Measurements from ENCODE around the gene CYP46A1. TPM values are rescaled to one million over a fixed set of nuclear protein-coding genes. Genes with fewer than 3 reads are reported as not detected.

The CYP46A1 gene
- total and polyA plus RNA-seq, 2 donors from 2014 or later: 0.82 to 2.5 TPM

- Histone ChIP-seq H3K4me1 (ENCODE audit: control insufficient read depth in 2 of 3, insufficient read depth in 2 of 3, low read depth in 1 of 3, low read length in 3 of 3) (peaks cover 0 to 8% (median 4%) of the 10 kb centered on the region in 3 donors), H3K27me3 (ENCODE audit: control insufficient read depth, insufficient read depth, low read length) (no peaks in the 10 kb centered on the region), H3K9me3 (ENCODE audit: control insufficient read depth in 2 of 3, insufficient read depth in 1 of 3, low read length in 3 of 3) (no peaks in the 10 kb centered on the region), H3K9ac (ENCODE audit: low read length in 3 of 3) (no peak overlapping the region), H3K27ac (ENCODE audit: low read depth in 2 of 2, low read length in 2 of 2) (no peak overlapping the region), H3K4me3 (ENCODE audit: low read length in 3 of 3) (no peak overlapping the region), H3K36me3 (ENCODE audit: control insufficient read depth in 2 of 3, insufficient read depth in 3 of 3, low read length in 3 of 3) (no peaks in the 10 kb centered on the region)
- intact Hi-C loops (cut with DNase I): no loop called here
- DNase-seq (no peak), FAIRE-seq (no peak)
- TF ChIP-seq CTCF (IDR thresholded peaks at IDR 0.05; ENCODE audit: borderline replicate concordance, extremely low read depth, insufficient read depth): no peak
Observed at GRCh38 chr14:99668307-99669295, 15.5 kb upstream of the CYP46A1 start.

GRCh38 chr14:99670361-99671234 lies 13.5 kb upstream of the CYP46A1 start:
- Histone ChIP-seq H3K9me3 (ENCODE audit: control insufficient read depth in 2 of 3, insufficient read depth in 1 of 3, low read length in 3 of 3) (no peaks in the 10 kb centered on the region), H3K9ac (ENCODE audit: low read length in 3 of 3) (no peak overlapping the region), H3K4me3 (ENCODE audit: low read length in 3 of 3) (no peak overlapping the region), H3K4me1 (ENCODE audit: control insufficient read depth in 2 of 3, insufficient read depth in 2 of 3, low read depth in 1 of 3, low read length in 3 of 3) (peaks cover 0 to 8% (median 4%) of the 10 kb centered on the region in 3 donors), H3K27ac (ENCODE audit: low read depth in 2 of 2, low read length in 2 of 2) (no peak overlapping the region), H3K27me3 (ENCODE audit: control insufficient read depth, insufficient read depth, low read length) (no peaks in the 10 kb centered on the region), H3K36me3 (ENCODE audit: control insufficient read depth in 2 of 3, insufficient read depth in 3 of 3, low read length in 3 of 3) (no peaks in the 10 kb centered on the region)
- FAIRE-seq (no peak), DNase-seq (peak in 1 of 5 donors; percentile 8)
- no peak for TF ChIP-seq CTCF (IDR thresholded peaks at IDR 0.05; ENCODE audit: borderline replicate concordance, extremely low read depth, insufficient read depth)
- intact Hi-C loops (cut with DNase I): no loop called here

- intact Hi-C loops (cut with DNase I): no loop called here
- Histone ChIP-seq H3K4me1 (ENCODE audit: control insufficient read depth in 2 of 3, insufficient read depth in 2 of 3, low read depth in 1 of 3, low read length in 3 of 3) (peaks cover 0 to 8% (median 4%) of the 10 kb centered on the region in 3 donors), H3K27me3 (ENCODE audit: control insufficient read depth, insufficient read depth, low read length) (peaks cover 3% of the 10 kb centered on the region), H3K4me3 (ENCODE audit: low read length in 3 of 3) (no peak overlapping the region), H3K27ac (ENCODE audit: low read depth in 2 of 2, low read length in 2 of 2) (no peak overlapping the region), H3K36me3 (ENCODE audit: control insufficient read depth in 2 of 3, insufficient read depth in 3 of 3, low read length in 3 of 3) (no peaks in the 10 kb centered on the region), H3K9ac (ENCODE audit: low read length in 3 of 3) (no peak overlapping the region), H3K9me3 (ENCODE audit: control insufficient read depth in 2 of 3, insufficient read depth in 1 of 3, low read length in 3 of 3) (no peaks in the 10 kb centered on the region)
- no peak for TF ChIP-seq CTCF (IDR thresholded peaks at IDR 0.05; ENCODE audit: borderline replicate concordance, extremely low read depth, insufficient read depth)
- DNase-seq: peak in 3 of 5 donors; percentile 39 to 44 (median 40)
- no peak for FAIRE-seq
Observed at GRCh38 chr14:99671235-99672224, 12.6 kb upstream of the CYP46A1 start.
